Lower leg skin (tissue), 3 donors: Measurements from ENCODE around the gene SMU1.

Source experiments
- CTCF ChIP-seq, 3 donors: fragments of 450-650 bp; IDR thresholded peaks; one replicate each; pipeline ENCODE4 v1.5.1; 2016; ENCODE audit warnings: antibody characterized with exemption in 3 of 3, mild to moderate bottlenecking in 3 of 3, moderate library complexity in 2 of 3
- POLR2A ChIP-seq, 2 donors: fragments of 450-650 bp; IDR thresholded peaks; one replicate each; pipeline ENCODE4 v1.6.1; 2016 to 2017; ENCODE audit warnings: antibody characterized with exemption in 2 of 2, mild to moderate bottlenecking in 1 of 2, moderate library complexity in 1 of 2

DNA sequence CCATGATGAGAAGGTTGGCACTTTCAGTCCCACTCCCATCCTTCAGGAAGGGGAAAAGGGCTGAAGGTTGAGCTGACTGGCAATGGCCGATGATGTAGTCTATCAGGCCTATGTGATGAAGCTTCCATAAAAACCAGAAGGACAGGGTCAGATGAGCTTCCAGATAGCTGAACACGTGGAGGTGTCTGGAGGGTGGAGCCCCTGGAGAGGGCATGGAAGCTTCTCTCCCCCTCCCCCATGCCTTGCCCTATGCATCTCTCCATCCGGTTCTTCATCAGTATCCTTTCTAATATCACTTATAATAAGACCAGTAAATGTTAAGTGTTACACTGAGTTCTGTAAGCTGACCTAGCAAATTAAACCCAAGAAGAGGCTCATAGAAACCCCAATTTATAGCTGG is 32.6 kb upstream of the SMU1 start:
- TF ChIP-seq CTCF (IDR thresholded peaks at IDR 0.05) (no peak), POLR2A (IDR thresholded peaks at IDR 0.05) (no peak)
